Ascending aorta (tissue), 2 donors: ENCODE data around the gene CCDC174. TPM values are rescaled to one million over a fixed set of nuclear protein-coding genes. Genes with fewer than 3 reads are reported as not detected.

ENCODE experiments used
- DNase-seq, 2 donors: peaks; one replicate each; pipeline ENCODE4 v3.0.0-alpha.2; 2019; ENCODE audit warnings: low spot score in 2 of 2
- H3K27ac ChIP-seq, 2 donors: fragments of 200-600 bp; sonication (generic); one replicate each; pipeline ENCODE4 v1.5.1; 2016 to 2017; ENCODE audit warnings: mild to moderate bottlenecking in 1 of 2
- H3K27me3 ChIP-seq: fragments of 200-600 bp; sonication (generic); one replicate; pipeline ENCODE4 v1.5.1; 2017
- H3K36me3 ChIP-seq, 2 donors: fragments of 200-600 bp; sonication (generic); one replicate each; pipeline ENCODE4 v1.5.1; 2016
- H3K4me1 ChIP-seq, 2 donors: fragments of 200-600 bp; sonication (generic); one replicate each; pipeline ENCODE4 v1.5.1; 2016 to 2017; ENCODE audit warnings: mild to moderate bottlenecking in 1 of 2
- H3K4me3 ChIP-seq, 2 donors: fragments of 200-600 bp; sonication (generic); one replicate each; pipeline ENCODE4 v1.5.1; 2016 to 2017; ENCODE audit warnings: mild to moderate bottlenecking in 1 of 2
- H3K9me3 ChIP-seq, 2 donors: fragments of 200-600 bp; sonication (generic); one replicate each; pipeline ENCODE4 v1.5.1; 2016
- intact Hi-C: fragments of 100-400 bp; cut with DNase I; formaldehyde crosslinking; loops from one replicate; pipeline ENCODE4 v1.15.1; 2023
- total RNA-seq: library from RNA; depleted of rRNA; stranded (reverse); fragments of >200 nt; gene quantifications from one replicate; pipeline ENCODE4 v1.1.0, GENCODE V29; 2016
- TF ChIP-seq, protein P1 (sequence below), 3 experiments: fragments of 200-600 bp in 2 of 3; fragments of 450-650 bp in 1 of 3; sonication (generic) in 2 of 3; IDR thresholded peaks; one replicate each; pipeline ENCODE4 v1.5.1; 2016 to 2019; ENCODE audit warnings: antibody characterized with exemption in 3 of 3, mild to moderate bottlenecking in 1 of 3, moderate library complexity in 1 of 3

Gene CCDC174
- total RNA-seq, 1 donor from 2014 or later, result 5.5 TPM

GRCh38 chr3:14676881-14677280, 25.3 kb downstream of the CCDC174 start:
- Histone ChIP-seq H3K4me3 (no peak overlapping the region), H3K36me3 (peaks cover 6 to 8% of the 10 kb centered on the region in 2 donors), H3K27ac (no peak overlapping the region), H3K9me3 (no peaks in the 10 kb centered on the region), H3K4me1 (no peaks in the 10 kb centered on the region), H3K27me3 (no peaks in the 10 kb centered on the region)
- intact Hi-C loops, result no loop called here
- no peak for DNase-seq
- TF ChIP-seq, protein P1, sequence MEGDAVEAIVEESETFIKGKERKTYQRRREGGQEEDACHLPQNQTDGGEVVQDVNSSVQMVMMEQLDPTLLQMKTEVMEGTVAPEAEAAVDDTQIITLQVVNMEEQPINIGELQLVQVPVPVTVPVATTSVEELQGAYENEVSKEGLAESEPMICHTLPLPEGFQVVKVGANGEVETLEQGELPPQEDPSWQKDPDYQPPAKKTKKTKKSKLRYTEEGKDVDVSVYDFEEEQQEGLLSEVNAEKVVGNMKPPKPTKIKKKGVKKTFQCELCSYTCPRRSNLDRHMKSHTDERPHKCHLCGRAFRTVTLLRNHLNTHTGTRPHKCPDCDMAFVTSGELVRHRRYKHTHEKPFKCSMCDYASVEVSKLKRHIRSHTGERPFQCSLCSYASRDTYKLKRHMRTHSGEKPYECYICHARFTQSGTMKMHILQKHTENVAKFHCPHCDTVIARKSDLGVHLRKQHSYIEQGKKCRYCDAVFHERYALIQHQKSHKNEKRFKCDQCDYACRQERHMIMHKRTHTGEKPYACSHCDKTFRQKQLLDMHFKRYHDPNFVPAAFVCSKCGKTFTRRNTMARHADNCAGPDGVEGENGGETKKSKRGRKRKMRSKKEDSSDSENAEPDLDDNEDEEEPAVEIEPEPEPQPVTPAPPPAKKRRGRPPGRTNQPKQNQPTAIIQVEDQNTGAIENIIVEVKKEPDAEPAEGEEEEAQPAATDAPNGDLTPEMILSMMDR (IDR thresholded peaks at IDR 0.05), result no peak

DNA sequence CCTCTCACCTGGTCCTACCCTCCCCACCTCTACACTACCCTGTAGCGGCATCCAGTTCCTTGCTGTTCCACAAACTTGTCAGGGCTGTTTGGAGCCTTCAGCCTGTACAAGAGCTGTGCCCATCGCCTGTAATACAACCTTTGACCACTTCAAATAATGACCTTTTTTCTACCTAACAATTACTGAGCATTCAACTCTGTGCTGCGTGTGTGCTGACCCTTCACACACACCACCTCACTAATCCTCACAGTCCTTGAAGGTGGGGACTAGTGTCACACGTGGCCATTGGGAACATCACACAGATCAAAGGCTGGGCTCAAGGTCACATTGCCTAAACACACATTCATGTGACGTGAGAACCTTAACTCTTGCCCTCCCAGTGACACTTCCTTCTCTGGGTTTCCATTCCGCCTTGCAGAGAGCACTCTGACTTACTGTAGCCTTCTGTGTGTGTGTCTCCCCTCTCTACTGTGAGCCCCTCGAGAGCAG, 26.5 kb downstream of the CCDC174 start:
- intact Hi-C loops, result no loop called here
- no peak overlapping the region for H3K4me3 ChIP-seq
- H3K27me3 ChIP-seq, result no peaks in the 10 kb centered on the region
- TF ChIP-seq, protein P1 (IDR thresholded peaks at IDR 0.05), result no peak
- DNase-seq, result no peak
- no peaks in the 10 kb centered on the region for H3K36me3 ChIP-seq
- no peaks in the 10 kb centered on the region for H3K4me1 ChIP-seq
- no peaks in the 10 kb centered on the region for H3K9me3 ChIP-seq
- H3K27ac ChIP-seq, result no peak overlapping the region

DNA sequence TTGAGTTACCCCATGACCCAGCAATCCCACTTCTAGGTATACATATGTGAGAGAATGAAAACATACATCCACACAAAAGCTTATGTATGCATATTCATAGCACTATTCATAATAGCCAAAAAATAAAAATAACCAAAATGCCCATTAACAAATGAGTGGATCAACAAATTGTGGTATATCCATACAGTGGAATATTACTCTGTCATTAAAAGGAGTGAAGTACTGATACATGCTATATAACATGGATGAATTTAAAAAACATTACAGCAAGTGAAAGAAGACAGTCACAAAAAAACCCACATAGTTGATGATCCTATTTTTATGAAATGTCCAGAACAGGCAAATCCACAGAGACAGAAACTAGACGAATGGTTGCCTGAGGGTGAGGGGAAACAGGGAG, 28.6 kb downstream of the CCDC174 start:
- Histone ChIP-seq H3K36me3 (no peaks in the 10 kb centered on the region), H3K4me1 (no peaks in the 10 kb centered on the region), H3K27ac (no peak overlapping the region), H3K9me3 (no peaks in the 10 kb centered on the region), H3K4me3 (no peak overlapping the region), H3K27me3 (no peaks in the 10 kb centered on the region)
- DNase-seq, result no peak
- TF ChIP-seq, protein P1 (IDR thresholded peaks at IDR 0.05), result no peak
- intact Hi-C loops, result no loop called here

DNA sequence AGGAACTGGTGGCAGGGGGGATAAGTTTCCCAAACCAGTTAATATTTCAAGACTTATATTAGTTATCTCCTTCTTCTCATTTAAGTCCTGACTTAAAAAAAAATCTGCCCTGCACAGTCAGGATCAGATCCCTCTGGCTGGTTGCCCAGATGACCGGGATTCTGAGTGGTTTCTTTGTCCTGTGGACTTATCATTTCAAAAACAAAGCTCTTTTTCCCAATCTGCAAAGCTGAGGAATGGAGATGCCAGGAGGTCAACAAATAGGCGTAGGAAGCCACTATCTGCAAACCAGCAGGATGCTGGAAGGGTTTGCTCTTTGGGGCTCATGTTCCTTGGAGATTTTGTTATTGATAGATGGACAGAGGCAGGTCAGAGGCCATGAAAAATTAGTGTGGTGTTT, 29.2 kb downstream of the CCDC174 start:
- Histone ChIP-seq H3K27me3 (no peaks in the 10 kb centered on the region), H3K4me1 (no peaks in the 10 kb centered on the region), H3K9me3 (no peaks in the 10 kb centered on the region), H3K36me3 (no peaks in the 10 kb centered on the region), H3K4me3 (no peak overlapping the region), H3K27ac (no peak overlapping the region)
- TF ChIP-seq, protein P1 (IDR thresholded peaks at IDR 0.05), result no peak
- intact Hi-C loops, result no loop called here
- DNase-seq, result no peak

GRCh38 chr3:14684447-14684846, 32.9 kb downstream of the CCDC174 start:
- Histone ChIP-seq H3K27ac (no peak overlapping the region), H3K27me3 (no peaks in the 10 kb centered on the region), H3K4me3 (no peak overlapping the region), H3K4me1 (no peaks in the 10 kb centered on the region), H3K36me3 (no peaks in the 10 kb centered on the region), H3K9me3 (no peaks in the 10 kb centered on the region)
- DNase-seq, result no peak
- intact Hi-C loops, result no loop called here
- TF ChIP-seq, protein P1 (IDR thresholded peaks at IDR 0.05), result no peak

GRCh38 chr3:14685179-14685578, 33.6 kb downstream of the CCDC174 start:
- H3K4me3 ChIP-seq, result no peak overlapping the region
- intact Hi-C loops, result no loop called here
- no peaks in the 10 kb centered on the region for H3K4me1 ChIP-seq
- H3K36me3 ChIP-seq, result no peaks in the 10 kb centered on the region
- no peaks in the 10 kb centered on the region for H3K27me3 ChIP-seq
- TF ChIP-seq, protein P1 (IDR thresholded peaks at IDR 0.05), result no peak
- no peak for DNase-seq
- H3K27ac ChIP-seq, result no peak overlapping the region
- H3K9me3 ChIP-seq, result no peaks in the 10 kb centered on the region
